ENCODE measurements around the gene SPATA2L.

SPATA2L gene

DNA sequence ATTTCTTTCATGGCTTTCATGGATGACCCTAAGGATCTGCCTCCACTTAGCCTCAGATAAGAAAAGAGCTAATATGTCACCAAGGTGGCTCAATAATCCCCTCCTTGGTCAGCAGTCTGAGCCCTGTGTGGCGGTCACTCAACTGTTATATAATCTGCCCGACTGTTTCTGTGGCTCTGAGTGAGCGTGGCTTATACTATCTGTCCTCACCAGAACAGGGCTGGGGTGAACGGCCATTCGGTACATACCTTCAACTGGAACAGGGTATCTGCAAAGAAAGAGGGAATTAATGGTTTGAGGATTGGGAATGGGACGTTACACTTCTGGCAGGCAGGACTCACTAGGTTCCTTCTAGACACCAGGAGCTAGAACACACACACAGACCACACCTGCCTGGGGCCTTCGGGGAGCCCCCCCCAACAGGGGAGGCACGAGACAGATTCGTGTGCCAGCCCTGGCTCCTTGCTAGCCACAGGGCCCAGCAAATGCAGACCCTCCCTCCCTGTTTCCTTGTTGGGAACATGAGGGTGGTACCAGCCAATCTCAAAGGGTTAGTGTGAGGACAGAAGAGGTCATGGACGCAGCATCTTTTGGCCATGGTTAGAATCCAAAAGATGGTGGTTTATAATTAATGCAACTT lies 47.7 kb downstream of the SPATA2L start:
- no peak for DNase-seq

DNA sequence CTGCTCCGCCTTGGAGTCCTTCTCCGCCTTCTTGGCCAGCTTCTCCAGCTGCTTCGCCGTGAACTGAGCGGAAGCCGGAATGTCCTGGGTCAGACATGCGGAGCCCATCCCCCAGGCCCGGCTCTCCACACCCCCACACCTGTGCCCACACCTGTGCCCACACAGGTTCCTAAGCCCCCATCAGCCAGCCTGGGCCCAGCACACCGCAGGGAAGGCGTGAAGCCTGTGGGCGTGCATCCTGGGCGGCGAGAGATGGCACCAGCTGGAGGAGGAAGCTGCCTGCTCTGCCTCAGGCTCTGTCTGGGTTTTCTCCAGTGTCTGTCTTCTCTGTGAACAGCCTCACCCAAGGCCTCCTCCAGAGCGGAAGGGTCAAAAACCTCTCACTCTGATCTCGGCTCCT lies 49.9 kb downstream of the SPATA2L start:
- DNase-seq, result no peak

- DNase-seq, result no peak
Observed at GRCh38 chr16:89646906-89647305, 54.6 kb downstream of the SPATA2L start.

Data from activated gamma-delta T cell (primary cell).